A549 (cell line): Measurements from ENCODE around the gene RNF166.

ENCODE experiments used
- BHLHE40 ChIP-seq: IDR thresholded peaks from 2 replicates; pipeline ENCODE4 v1.6.1; 2012; ENCODE audit warnings: low read depth, low read length, inconsistent platforms
- CTCF ChIP-seq: fragments of >200 bp; sonication (Bioruptor Twin); formaldehyde crosslinking; IDR thresholded peaks from 3 replicates; pipeline ENCODE4 v1.5.1; 2016
- EP300 ChIP-seq, 2 experiments: fragments of >200 bp; sonication (Bioruptor Twin); formaldehyde crosslinking; IDR thresholded peaks; 2 replicates in 1 of 2; 3 replicates in 1 of 2; pipeline ENCODE4 v1.6.1; 2016 to 2017
- MYC ChIP-seq: IDR thresholded peaks from 2 replicates; pipeline ENCODE4 v1.6.1; 2012; ENCODE audit warnings: mild to moderate bottlenecking, inconsistent platforms, low read length, improper control_type of control experiment, borderline replicate concordance
- RFX5 ChIP-seq: fragments of 450-650 bp; IDR thresholded peaks from 2 replicates; pipeline ENCODE4 v1.7.1; 2014; ENCODE audit warnings: antibody characterized with exemption, mild to moderate bottlenecking, moderate library complexity
- SMC3 ChIP-seq: fragments of >200 bp; sonication (Bioruptor Twin); formaldehyde crosslinking; IDR thresholded peaks from 3 replicates; pipeline ENCODE4 v1.6.1; 2018; ENCODE audit warnings: inconsistent platforms
- ZC3H11A ChIP-seq: fragments of 450-650 bp; IDR thresholded peaks from 2 replicates; pipeline ENCODE4 v1.6.1; 2014; ENCODE audit warnings: antibody characterized with exemption, mild to moderate bottlenecking
- TF ChIP-seq, protein P1 (sequence below): IDR thresholded peaks from 2 replicates; pipeline ENCODE4 v1.6.1; 2012

DNA sequence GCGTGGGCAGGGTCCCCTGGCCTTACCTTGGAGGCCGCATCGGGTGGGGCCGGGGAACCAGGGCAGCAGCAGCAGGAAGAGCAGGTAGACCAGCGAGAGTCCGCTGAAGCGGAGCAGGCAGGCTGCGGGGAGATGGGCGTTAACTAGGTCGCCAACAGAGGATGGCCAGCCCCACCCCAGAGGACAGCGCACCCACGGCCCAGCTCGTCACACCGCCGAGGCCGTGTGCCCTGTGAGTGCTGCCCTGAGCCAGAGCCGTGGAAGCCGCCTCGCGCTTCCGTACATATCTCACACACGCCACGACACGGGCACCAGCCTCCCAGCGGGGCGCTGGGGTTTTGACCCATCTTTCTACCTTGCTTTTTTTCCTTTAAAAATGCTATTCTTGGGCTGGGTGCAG lies 43.1 kb upstream of the RNF166 start:
- TF ChIP-seq ZC3H11A (no peak), CTCF (no peak), SMC3 (no peak), EP300 (IDR thresholded peaks at IDR 0.05) (no peak), MYC (no peak), RFX5 (no peak), BHLHE40 (no peak)
- TF ChIP-seq, protein P1, sequence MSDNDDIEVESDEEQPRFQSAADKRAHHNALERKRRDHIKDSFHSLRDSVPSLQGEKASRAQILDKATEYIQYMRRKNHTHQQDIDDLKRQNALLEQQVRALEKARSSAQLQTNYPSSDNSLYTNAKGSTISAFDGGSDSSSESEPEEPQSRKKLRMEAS, result no peak
